NOMO-1 treated with DMSO at 0.1 percent for 48 hours (cell line): ENCODE results near the gene ZNF747.
"Not testable (repeated sequence)": the region's sequence is repeated elsewhere in the genome, so short reads cannot be mapped to it uniquely, and the experiment has no call there.

ENCODE experiments used
- DNase-seq: peaks from one replicate; lab custom pipeline; 2025; ENCODE audit not compliant: unreplicated experiment; lab: John Stamatoyannopoulos, UW

Gene ZNF747

GRCh38 chr16:30557957-30558788 is 23.5 kb upstream of the ZNF747 start, which contains the start of gene ZNF764:
Gene ZNF764, minus strand, starts transcription at chr16:30558374. Its CDS starts 192 bp downstream, at chr16:30558182.
- peak; percentile 98 for DNase-seq

GRCh38 chr16:30557707-30557956 is 23.0 kb upstream of the ZNF747 start:
- no peak for DNase-seq

GRCh38 chr16:30556125-30556473 is 21.4 kb upstream of the ZNF747 start:
- no peak for DNase-seq

- no peak for DNase-seq
Measured at GRCh38 chr16:30555315-30556124, 20.9 kb upstream of the ZNF747 start.

DNA sequence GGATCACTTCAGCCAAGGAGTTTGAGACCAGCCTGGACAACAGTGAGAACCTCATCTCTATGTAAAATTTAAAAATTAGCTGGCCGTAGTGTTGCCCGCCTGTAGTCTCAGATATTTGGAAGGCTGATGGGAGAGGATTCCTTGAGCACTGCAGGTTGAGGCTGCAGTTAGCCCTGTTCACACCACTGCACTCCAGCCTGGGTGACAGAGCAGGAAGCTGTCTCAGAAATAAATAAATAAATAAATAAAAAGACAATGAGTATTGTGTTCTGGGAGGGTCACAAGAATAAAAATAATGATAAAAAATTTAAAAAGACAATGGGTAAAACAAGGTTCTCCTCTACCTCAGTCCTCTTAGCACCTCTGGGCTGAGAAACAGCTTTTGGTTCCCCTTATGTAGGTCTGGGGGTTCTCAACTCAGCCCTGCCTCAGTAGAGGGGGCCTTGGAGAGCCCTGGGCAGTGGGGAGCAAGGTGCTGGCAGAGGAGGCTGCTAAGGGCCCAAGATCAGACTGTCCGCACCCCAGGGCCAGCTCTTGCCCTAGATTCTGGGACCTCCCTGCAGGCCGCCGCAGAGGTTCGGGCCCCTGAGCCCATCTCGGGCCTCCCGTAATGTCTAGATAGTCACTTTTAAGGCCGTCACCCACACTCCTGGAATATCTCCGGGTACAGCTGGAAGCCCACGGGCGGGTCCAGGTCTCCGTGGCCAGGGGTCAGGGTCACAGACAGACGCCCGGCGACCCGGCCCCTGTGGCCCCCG is 20.1 kb upstream of the ZNF747 start:
- DNase-seq = no peak

DNA sequence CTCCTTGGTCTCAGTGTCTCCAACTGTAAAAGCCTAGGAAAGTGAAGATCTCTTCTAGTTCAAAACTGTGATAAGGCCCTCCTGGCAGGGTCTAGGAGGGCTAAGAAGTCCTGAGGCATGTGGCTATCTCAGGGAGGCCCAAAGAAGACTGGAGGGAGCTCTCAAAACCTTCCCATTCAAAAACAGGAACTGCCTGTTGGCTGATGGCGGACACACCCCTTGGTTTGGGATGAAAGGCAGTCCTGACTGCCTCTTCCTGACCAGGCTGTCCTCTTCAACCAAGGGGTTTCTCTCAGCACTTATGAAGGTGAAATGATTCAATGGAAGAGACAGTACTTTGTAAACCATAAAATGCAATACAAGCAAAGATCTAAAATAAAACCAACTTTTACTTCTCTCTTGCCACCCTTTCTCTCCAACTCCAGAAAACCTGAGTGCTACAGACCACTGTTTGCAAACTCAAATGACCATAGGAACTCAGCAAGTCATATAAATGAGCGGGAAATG is 18.8 kb upstream of the ZNF747 start:
- no peak for DNase-seq

DNA sequence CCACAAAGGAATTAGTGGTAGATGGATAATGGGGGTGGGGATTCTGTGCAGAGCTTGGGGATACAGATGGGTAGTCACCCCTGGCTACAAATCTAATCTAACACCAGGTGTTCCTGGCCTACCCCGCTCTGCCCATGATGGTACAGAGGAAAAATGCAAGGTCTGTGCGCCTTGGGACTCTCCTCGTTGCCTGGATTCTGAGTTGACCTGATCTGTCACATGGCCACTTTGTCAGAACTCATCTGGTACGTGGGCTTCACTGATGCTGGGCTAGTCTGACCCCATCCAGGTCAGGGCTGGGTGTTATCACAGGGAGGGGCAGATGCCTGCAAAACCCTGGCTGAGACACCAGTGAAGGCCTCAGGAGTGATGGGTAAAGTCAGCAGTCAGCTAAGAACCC is 18.3 kb upstream of the ZNF747 start:
- no peak for DNase-seq

DNA sequence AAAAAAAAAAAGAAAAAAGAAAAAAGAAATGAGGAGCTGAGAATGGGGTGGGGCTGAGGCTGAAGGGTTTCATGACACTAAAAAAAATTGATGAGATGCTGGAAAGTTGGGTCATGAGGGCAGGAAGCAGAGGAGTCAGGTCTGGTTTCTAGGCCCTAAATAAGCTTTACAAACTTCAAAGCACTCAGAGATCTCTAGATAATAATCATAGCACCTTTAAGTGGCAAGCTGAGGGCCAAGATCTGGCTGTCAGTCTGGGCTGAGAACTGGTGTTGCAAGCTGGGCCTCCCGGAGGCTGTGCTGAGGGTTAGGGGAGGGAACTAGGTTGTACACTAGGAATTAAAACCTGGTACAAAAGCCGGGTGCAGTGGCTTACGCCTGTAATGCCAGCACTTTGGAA is 17.1 kb upstream of the ZNF747 start:
- no peak for DNase-seq

DNA sequence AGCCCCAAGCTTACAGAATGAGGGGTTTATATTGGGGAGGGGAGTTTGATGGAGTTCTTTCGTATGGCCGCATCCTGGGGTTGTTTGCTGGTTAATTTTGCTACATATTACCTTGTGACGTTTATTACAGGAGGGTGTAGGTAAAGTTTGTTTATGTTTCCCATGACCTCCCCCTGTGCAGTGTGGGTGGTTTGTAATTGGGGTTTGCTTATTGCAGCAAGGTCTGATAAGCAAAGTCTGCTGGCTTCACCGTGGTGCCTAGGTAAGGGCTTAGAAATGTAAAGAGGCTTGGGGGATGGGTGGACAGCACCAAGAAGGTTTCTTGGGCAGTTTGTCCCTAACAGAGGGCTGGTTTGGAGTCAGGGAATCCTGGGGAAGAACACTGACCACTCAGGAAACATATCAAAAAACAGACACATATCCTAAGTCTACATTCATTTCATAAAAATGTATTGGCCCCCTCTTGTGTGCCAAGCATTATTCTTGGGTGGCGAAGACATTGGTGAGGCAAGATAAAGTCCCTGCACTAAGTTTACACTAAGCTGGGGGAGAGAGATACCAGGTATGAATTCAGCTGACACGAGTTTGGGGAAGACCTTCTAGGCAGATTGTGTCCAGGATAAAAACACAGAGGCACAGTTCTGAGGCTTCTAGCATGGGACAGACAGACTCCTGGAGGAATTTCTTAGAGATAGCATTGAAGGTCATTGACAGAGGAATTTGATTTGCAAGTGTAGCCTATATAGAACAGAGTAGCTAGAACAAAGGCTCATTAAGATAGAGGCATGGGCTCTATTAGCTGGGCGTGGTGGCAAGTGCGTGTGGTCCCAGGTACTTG is 14.0 kb upstream of the ZNF747 start:
- DNase-seq = no peak

GRCh38 chr16:30546115-30546514 is 11.5 kb upstream of the ZNF747 start:
- peak; percentile 44 for DNase-seq

DNA sequence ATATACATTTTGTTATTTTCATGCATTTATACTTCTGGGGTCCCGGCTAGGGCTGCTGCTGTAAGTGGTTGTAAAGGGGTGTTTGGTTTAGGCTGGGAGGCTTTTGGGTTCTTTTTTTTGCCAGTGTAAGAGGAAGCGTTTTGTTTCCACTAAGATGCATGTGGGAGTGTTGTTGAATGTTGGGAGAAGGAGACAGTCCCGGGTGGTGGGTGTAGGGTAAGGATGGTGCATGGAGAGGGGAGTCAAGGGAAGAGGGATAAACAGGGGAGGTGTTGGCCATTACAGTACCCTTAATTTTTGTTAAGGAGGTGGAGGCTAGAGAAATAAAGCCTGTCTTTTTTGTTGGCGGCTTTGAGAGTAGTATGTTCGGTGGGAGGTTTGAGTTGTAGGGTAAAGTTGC is 8.4 kb upstream of the ZNF747 start:
- DNase-seq = no peak

DNA sequence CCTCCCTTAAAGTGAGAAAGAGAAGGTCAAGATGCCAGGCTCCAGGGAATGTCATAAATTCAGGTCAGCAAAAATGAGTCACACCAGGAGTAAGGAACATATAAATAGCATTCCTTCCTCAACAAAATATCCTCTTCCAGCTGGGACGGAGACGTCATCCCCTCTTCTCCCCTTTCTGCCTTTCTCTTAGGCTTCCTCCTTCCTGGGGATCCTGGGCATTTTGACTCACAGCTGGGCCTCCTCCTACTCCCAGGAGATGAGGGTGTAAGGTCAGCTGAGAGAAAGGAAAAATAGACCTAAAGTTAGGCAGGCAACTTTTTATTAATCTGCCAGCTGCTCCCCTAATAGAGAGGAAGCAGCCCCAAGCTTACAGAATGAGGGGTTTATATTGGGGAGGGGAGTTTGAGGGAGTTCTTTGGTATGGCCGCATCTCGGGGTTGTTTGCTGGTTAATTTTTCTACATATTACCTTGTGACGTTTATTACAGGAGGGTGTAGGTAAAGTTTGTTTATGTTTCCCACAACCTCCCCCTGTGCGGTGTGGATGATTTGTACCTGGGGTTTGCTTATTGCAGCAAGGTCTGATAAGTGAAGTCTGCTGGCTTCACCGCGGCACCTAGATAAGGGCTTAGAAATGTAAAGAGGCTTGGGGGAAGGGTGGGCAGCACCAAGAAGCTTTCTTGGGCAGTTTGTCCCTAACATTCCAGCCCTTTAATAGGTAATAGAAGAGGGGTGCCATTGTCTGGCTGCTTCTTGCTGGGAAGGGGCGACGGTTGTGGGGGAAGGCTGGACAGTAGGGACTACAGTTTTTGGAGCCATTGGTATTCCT is 7.1 kb upstream of the ZNF747 start:
- DNase-seq = no peak

- DNase-seq = not testable (repeated sequence)
Measured at GRCh38 chr16:30540916-30541464, 6.3 kb upstream of the ZNF747 start.

DNA sequence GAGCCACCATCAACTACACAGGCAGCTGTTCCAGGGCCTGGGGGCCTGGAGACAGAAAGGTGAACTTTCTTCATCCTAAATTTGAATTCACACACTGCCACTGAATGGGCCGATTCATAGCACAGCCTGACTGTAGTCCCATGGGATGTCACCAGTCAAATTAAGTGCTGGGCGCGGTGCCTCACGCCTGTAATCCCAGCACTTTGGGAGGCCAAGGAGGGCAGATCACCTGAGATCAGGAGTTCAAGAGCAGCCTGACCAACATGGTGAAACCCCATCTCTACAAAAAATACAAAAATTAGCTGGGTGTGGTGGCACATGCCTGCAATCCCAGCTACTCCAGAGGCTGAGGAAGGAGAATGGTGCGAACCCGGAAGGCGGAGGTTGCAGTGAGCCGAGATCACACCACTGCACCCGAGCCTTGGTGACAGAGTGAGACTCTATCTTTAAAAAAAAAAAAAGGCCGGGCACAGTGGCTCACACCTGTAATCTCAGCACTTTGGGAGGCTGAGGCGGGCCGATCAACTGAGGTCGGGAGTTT is 5.4 kb upstream of the ZNF747 start:
- not testable (repeated sequence) for DNase-seq

DNA sequence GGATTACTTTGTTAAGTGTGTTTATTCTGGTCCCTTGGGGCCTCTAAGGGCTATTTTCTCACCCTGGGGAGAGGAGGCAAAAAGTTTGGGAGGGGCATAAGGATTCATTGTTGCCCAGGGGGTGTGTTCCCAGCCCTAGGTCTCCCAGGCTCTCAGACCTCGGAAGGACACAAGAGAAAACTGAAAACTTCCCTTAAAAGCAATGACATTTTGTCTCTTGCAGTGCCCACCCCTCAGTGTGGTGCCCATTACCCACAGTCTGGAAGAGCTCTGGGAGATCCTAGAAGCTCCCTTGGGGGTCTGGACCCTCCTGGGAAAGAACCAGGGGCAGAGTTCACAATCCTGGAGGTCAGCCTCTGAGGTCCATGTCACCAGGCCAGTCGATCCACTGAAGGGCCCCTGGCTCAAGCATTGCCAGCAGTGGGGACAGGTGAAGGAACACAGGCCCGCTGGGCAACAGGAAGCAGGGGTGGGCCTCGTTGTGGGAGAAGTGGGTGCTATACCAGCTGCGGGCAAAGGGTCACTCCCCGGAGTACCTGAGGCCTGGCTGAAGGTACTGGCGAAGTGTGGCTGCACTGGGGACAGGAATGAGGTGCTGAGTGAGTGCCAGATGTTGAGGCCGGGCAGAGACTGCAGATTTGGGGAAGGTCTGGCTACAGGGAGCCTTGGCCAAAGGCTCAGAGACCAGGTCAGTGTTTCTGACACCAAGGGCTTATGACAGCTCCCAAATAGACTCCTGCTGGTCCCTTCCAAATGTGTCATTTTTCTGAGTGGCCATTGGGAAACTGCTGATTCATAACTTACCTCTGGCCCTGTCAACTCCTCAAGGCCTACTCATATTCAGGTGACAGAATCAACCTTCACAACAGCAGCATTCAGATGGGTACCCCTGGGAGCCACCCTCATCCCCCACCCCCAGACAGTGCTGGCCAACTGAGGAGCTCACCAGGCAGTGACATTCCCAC is 4.6 kb upstream of the ZNF747 start:
- DNase-seq = no peak

- not testable (repeated sequence) for DNase-seq
Measured at GRCh38 chr16:30536391-30537024, 1.9 kb upstream of the ZNF747 start.

- peak; percentile 78 for DNase-seq
Measured at GRCh38 chr16:30535777-30536190, 1.1 kb upstream of the ZNF747 start.
